Stimulated activated CD4-positive, alpha-beta T cell treated with anti-CD3 and anti-CD28 coated beads, Interleukin-12 subunit alpha, Interleukin-12 subunit beta, amount 100 ng/mL, for 24 hours (primary cell): ENCODE measurements around the gene TOP3B.

Experiments
- DNase-seq, 2 experiments: peaks; one replicate each; pipeline ENCODE4 v3.0.0-alpha.2; 2020; ENCODE audit warnings: low read depth in 2 of 2

The TOP3B gene

DNA sequence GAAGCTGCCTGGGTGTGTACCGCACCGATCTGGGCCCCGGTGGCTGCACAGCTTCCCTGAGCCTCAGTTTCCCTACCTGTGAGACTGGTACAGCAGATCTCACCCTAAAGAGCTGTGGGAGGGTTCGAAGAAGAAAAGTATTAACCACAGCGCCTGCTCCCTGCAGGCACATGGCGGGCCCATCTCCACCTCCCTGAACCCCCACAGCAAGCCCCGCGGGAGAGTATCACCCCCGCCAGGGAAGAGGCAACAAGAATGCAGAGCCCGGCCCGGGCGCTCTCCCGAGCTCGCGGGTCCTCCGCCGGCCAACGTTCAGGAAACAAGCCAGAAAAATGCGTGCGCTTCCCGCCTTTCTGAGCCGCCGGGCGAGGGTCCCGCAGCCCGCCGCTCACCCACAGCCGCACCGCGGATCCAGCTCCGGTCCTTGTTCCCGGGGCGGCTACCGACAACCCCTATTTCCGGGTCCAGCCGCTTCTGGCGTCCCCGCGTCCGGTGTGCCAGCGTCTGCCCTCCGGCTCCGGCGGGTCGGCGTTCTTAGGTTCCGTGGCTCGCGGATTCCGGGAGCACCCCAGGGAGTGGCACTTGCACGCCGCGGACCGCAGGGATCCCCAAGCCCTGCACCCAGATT is at the start of gene TOP3B:
TSS of gene TOP3B (minus strand) at position 450 of the 628 bp plus-strand sequence. CDS start 7,078 bp downstream, outside the sequence.
- peak; percentile 77 to 80 for DNase-seq

GRCh38 chr22:22031183-22031945 is 48.8 kb upstream of the TOP3B start:
- DNase-seq = no peak

GRCh38 chr22:22030493-22031182 is 48.1 kb upstream of the TOP3B start:
- DNase-seq = no peak

DNA sequence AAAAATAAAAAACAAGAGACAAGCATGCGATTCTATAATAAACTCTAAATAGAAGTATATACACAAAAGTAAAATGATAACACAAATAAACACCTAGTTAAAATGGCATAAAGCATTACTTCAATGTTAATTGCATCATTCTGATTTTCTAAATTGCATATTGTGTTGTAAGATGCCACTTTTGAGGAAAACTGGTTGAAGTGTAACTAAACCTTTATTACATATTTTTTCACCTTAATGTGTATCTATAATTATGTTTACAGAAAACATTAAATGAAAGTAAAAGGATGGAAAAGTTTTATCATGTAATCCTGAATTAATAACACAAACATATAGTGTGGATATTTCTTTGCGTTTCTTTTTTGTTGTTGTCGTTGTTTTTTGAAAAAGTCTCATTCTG is 45.4 kb upstream of the TOP3B start:
- DNase-seq = no peak

- DNase-seq = no peak
Observed at GRCh38 chr22:22026157-22026831, 43.7 kb upstream of the TOP3B start.

- no peak for DNase-seq
Observed at GRCh38 chr22:22025320-22026156, 43.0 kb upstream of the TOP3B start.

GRCh38 chr22:22024440-22024839 is 41.9 kb upstream of the TOP3B start:
- no peak for DNase-seq

GRCh38 chr22:22023581-22024137 is 41.1 kb upstream of the TOP3B start:
- no peak for DNase-seq

DNA sequence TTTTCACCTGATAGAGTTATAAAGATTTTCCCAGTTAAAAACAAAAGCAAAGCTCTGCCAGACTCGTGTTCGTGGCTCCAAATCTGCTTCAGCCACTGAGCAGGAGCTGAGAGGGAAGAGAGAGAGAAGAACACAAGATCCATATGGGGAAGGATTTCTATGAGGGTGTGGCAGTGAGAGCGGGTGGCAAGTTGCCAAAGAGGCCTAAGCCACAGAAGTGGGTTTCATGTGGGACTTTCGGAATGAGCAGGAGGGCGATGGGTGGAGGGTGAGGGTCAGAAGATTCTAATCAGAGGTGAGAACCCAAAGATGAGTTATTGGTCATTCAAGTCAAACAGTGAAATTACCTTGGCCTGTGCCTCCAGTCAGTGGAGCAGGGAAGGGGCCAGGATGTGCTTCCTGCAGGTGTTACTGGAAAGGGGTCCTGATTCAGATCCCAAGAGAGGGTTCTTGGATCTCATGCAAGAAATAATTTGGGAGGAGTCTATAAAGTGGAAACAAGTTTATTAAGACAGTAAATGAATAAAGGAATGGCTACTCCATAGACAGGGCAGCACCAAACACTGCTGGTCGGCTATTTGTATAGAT is 40.5 kb upstream of the TOP3B start:
- DNase-seq = no peak

DNA sequence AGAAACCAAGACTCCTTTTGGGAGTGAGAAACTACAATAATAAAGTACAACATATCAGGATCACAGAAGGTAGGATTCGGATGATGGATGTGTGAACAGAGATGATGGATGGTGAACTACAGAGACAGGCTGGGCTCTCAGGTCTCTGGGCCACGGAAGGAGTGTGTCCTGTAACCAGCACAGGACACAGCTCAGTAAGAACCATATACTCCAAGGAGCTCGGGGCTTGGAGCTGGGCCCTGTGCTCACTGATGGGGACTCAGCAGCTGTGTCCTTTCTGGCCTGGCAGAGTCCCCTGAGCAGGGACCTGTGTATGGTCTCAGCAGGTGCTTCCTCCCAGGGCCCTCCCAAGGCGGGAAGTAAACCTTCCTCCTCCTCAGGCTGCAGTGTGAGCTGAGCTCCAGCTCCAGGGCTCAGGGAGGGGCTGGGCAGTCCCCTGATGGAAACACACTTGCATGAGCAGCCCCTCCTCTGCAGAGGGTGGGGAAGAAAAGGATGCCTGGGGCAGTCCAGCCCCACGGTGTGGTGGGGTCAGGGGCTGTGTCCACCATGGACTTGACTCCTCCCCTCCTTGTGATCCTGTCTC is 39.8 kb upstream of the TOP3B start:
- no peak for DNase-seq

DNA sequence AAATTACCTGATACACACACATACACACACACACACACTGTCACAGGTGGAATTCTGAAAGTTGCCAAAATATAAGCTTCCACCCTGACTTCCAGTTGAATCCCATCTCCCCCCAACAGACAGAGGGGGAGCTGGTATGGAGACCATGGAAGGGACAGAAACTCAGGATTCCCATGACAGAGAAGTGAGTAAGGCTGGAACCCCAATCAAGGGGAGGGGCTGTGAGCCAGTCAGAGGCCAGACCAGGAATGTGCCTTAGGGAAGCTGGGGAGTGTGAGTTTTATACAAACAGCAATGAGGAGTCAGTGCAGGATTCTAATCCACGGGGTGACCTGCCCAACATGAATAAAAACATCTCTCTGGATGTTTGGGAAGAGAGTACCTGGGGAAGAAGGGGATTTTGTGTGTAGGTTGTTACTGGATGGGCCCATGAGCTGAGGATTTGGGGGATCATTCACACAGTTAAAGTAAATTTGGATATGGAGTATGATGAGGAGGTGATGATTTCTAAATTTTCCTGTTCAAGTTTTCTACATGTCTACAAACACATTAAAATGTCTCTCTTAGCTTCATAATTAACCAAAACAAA is 38.7 kb upstream of the TOP3B start:
- no peak for DNase-seq

GRCh38 chr22:22020425-22020852 is 37.9 kb upstream of the TOP3B start:
- DNase-seq = no peak

- no peak for DNase-seq
Observed at GRCh38 chr22:22019659-22020424, 37.3 kb upstream of the TOP3B start.

DNA sequence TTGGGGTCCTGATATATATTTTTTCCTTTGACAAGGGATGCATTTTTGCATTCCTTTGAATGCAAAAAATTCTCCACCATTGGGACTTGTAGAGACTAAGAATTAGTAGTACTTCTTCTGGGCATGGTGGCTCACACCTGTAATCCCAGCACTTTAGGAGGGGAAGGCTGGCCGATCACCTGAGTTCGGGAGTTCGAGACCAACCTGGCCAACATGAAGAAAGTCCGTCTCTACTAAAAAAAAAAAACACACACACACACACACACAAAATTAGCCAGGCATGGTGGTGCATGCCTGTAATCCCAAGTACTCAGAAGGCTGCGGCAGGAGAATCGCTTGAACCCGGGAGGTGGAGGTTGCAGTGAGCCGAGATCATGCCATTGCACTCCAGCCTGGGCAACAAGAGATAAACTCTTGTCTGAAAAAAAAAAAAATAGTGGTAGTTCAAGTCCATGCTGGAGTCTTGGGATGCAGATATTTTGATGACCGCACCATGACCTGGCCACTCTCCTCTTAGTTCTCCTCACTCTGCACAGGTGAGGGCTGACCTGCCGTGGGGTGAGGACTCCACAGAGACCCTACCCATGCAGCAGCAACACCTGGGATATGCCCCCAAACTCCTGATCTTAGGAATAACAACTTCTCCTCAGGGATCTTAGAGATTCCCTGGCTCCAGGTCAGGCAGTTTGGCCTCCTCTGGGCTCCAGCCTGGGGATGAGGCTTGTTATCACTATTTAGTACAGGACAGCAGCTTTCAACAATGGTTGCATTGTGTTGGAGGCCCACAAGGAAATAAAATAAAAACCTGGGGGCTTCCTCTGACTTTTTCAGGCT is 36.5 kb upstream of the TOP3B start:
- DNase-seq = no peak

GRCh38 chr22:22015631-22016030 is 33.0 kb upstream of the TOP3B start:
- no peak for DNase-seq

DNA sequence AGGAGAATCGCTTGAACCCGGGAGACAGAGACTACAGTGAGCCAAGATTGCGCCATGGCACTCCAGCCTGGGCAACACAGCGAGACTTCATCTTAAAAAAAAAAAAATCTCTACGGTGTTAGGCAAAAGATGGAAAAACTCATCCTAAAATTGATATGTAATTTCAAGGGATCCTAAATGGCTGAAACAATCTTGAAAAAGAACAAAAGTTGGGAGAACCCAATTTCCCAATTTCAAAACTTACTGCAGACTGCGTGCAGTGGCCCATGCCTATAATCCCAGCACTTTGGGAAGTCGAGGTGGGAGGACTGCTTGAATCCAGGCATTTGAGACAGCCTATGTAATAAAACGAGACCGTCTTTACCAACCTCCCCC is 31.7 kb upstream of the TOP3B start:
- DNase-seq = no peak

- DNase-seq = no peak
Observed at GRCh38 chr22:22013559-22014284, 31.1 kb upstream of the TOP3B start.

DNA sequence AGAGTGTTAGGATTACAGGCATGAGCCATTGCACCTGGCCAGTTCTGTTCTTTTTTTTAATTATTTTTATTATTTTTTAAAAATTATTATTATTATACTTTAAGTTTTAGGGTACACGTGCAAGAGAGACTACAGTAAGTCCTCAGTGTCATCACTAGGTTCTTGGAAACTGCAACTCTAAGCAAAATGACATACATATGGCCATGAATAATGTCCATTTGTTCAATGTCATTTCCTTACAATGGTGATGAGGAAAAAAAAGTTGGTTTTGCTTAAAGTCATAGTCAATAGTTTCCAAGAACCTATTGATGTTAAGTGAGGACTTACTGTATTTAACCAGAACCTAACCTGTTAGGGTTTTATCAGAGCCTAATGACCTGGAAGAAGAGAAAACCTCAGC is 29.4 kb upstream of the TOP3B start:
- DNase-seq = no peak
